ENCODE measurements around the gene FUOM.

The FUOM gene

GRCh38 chr10:133351408-133352318 lies 6.2 kb downstream of the FUOM start:
- no peak for DNase-seq (ENCODE audit: low spot score)

GRCh38 chr10:133350950-133351329 lies 6.9 kb downstream of the FUOM start:
- no peak for DNase-seq (ENCODE audit: low spot score)

- no peak for DNase-seq (ENCODE audit: low spot score)
Measured at GRCh38 chr10:133350283-133350949, 7.4 kb downstream of the FUOM start.

GRCh38 chr10:133349577-133350011 lies 8.2 kb downstream of the FUOM start:
- no peak for DNase-seq (ENCODE audit: low spot score)

GRCh38 chr10:133349160-133349568 lies 8.7 kb downstream of the FUOM start:
- no peak for DNase-seq (ENCODE audit: low spot score)

- no peak for DNase-seq (ENCODE audit: low spot score)
Measured at GRCh38 chr10:133347710-133348517, 9.9 kb downstream of the FUOM start.

GRCh38 chr10:133346413-133346812 lies 11.4 kb downstream of the FUOM start:
- no peak for DNase-seq (ENCODE audit: low spot score)

GRCh38 chr10:133344236-133344635 lies 13.6 kb downstream of the FUOM start:
- DNase-seq (ENCODE audit: low spot score), result no peak

GRCh38 chr10:133343558-133343957 lies 14.3 kb downstream of the FUOM start:
- DNase-seq (ENCODE audit: low spot score), result no peak

GRCh38 chr10:133342942-133343341 lies 14.9 kb downstream of the FUOM start:
- no peak for DNase-seq (ENCODE audit: low spot score)

- no peak for DNase-seq (ENCODE audit: low spot score)
Measured at GRCh38 chr10:133341983-133342382, 15.8 kb downstream of the FUOM start.

GRCh38 chr10:133339708-133340380 lies 18.0 kb downstream of the FUOM start:
- DNase-seq (ENCODE audit: low spot score), result no peak

- DNase-seq (ENCODE audit: low spot score), result no peak
Measured at GRCh38 chr10:133338080-133339071, 19.4 kb downstream of the FUOM start.

GRCh38 chr10:133337370-133337725 lies 20.5 kb downstream of the FUOM start:
- DNase-seq (ENCODE audit: low spot score), result no peak

GRCh38 chr10:133336577-133337369 lies 21.0 kb downstream of the FUOM start, which contains the start of gene CALY:
Gene CALY, minus strand, starts transcription at chr10:133336896. Its CDS starts 7,907 bp downstream, at chr10:133328989.
- DNase-seq (ENCODE audit: low spot score), result peak; percentile 89

- no peak for DNase-seq (ENCODE audit: low spot score)
Measured at GRCh38 chr10:133336118-133336576, 21.7 kb downstream of the FUOM start.

GRCh38 chr10:133335246-133336117 lies 22.3 kb downstream of the FUOM start:
- peak; percentile 72 for DNase-seq (ENCODE audit: low spot score)

GRCh38 chr10:133334503-133335245 lies 23.1 kb downstream of the FUOM start:
- DNase-seq (ENCODE audit: low spot score), result peak; percentile 32

All from CD4-positive, alpha-beta T cell treated with Interleukin-6 at 100 ng/mL for 8 hours (primary cell).